ENCODE results near the gene SMCO4.
"Not testable (repeated sequence)": the region's sequence is repeated elsewhere in the genome, so short reads cannot be mapped to it uniquely, and the experiment has no call there.

Gene SMCO4

DNA sequence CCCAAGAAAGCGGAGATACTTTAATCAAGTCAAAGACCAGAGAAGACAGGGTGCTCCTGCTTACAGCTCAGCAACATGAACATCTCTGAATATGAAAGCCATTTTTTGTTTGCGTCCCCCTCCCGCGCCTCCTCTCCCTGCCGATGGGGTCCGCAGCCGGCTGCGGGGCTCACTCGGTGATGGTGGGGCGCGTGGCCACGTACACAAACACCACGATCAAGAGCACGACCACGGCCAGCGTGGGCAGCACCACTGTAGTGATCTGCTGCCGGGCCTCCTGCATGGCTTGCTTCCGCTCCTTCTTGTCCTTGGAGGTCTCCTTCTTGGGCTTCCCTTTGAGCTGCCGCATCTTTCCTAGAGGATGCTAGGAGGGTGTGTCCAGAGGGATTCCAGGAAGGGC lies 64.3 kb downstream of the SMCO4 start:
- DNase-seq (ENCODE audit: low read depth in 2 of 3, low spot score in 1 of 3), result no peak

DNA sequence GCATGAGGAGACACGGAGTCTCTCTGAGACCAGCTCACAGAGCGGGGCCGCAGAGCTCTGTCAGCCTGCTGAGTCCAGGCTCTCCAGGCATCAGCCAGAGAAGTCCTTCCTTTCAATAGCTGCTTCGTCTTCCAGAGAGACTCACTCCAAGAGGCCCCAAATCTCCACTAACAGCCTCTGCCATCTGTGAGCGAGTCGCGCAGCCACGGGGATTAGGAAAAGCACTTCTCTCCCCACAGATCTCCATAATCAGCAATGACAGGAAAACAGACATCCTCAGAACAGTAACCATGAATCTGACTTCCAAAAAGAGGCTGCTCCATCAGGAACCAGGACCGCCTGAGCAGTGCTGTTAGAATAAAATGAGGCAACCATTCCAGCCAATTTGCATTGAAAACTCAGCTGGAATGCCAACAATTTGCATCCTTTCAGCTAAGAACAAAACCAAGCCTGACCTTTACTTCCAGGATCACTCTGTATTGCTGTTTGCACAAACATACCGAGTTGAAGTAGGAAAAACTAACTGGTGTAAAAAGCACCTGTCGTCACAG lies 65.4 kb downstream of the SMCO4 start:
- no peak for DNase-seq (ENCODE audit: low read depth in 2 of 3, low spot score in 1 of 3)

DNA sequence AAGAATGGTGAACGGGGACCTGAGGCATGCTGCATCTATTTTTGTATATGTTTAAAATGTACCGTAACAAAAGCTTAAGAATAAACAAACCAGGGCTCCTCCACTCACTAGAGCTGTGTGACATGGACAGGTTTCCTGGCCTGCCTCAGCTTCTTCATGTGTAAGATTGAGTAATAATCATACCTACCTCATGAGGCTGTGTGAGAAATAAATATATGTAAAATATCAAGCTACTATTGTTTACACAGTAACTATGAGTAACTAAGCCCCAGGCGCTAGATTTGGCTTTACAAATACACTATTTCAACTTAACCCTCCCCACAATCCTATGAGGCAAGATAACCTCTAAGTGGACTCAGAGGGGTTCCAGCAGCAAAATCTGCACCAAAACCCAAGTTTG lies 66.4 kb downstream of the SMCO4 start:
- no peak for DNase-seq (ENCODE audit: low read depth in 2 of 3, low spot score in 1 of 3)

DNA sequence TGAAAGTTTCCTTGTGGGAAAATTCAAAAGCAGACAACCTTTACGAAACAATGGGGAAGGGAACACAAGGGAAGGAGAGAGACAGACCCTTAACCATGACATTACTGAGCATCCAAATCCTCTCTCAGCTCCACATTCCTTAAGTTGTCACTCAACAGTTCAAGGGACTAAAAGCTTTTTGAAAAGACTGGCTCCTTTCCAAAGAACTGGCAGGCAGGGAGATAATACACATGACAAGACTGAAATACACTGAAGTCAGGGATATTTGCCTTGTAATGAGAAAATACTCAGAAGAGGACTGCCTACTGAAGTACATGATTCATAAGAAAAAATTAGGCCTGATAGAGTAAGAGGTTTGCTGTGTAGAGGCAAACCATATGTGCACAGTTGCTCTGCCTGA lies 69.1 kb downstream of the SMCO4 start:
- no peak for DNase-seq (ENCODE audit: low read depth in 2 of 3, low spot score in 1 of 3)

DNA sequence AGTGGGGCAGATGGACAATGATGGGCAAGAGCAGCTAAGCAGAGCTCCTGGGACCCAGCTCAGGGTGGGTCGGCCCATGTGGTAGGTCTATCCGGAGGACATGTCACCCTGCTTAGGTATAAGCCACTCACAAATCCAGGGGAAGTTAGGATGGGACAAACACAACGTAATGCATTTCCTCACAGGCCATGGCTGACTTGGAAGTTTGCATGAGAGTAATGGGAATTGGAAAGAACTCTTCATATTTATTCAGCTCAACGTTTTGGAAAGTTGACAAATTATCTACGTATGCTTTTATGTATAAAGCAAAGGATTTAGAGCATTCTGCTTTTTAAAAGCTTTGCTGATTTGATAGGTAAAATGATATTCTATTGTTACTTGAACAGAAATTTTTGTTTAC lies 74.9 kb downstream of the SMCO4 start:
- DNase-seq (ENCODE audit: low read depth in 2 of 3, low spot score in 1 of 3), result no peak

DNA sequence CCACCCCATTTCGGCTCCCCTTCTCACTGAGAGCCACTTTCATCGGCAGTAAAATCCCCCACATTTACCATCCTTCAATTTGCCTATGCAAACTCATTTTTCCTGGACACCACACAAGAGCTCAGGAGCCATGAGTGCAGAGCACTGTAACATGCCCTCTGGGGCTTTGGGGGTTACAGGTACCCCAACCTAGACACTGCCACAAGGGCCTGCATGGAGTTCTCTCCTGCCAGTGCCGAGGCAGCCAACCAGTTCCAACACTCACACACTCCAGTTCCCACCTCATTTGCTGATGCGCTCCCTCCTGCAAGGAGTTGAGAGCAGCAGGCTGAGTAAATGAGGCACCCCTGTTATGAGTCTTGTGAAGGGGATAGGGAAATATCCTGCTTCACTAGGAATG lies 76.1 kb downstream of the SMCO4 start:
- no peak for DNase-seq (ENCODE audit: low read depth in 2 of 3, low spot score in 1 of 3)

DNA sequence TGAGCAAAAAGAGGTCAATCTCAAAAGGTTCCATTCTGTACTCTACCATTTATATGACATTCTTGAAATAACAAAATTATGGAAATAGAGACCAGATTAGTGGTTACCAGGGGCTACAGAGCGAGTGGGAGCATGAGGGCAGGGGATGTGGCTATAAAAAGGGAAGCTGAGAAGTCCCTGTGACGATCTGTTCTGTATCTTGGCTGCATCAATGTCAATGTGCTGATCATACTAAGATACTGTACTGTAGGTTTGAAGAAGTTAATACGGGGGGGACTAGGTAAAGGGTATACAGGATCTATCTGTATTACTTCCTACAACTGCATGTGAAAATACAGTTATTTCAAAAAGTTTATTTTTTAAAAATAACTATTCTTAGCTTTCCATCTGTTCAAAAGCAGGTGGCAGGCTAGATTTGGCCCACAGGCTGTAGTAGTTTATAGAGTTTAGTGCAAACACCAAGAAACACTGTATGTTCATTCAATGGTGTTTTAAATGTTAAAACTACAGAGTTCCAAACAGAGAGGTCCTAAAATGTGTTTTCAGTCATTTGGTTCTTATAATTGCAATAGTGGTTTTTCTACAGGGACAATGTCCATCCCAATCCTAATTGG lies 78.2 kb downstream of the SMCO4 start:
- DNase-seq (ENCODE audit: low read depth in 2 of 3, low spot score in 1 of 3), result no peak

DNA sequence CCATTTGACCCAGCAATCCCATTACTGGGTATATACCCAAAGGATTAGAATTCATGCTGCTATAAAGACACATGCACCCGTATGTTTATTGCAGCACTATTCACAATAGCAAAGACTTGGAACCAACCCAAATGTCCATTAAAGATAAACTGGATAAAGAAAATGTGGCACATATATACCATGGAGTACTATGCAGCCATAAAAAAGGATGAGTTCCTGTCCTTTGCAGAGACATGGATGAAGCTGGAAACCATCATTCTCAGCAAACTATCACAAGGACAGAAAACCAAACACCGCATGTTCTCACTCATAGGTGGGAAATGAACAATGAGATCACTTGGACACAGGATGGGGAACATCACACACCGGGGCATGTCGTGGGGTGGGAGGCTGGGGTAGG lies 79.5 kb downstream of the SMCO4 start:
- DNase-seq (ENCODE audit: low read depth in 2 of 3, low spot score in 1 of 3), result not testable (repeated sequence)

DNA sequence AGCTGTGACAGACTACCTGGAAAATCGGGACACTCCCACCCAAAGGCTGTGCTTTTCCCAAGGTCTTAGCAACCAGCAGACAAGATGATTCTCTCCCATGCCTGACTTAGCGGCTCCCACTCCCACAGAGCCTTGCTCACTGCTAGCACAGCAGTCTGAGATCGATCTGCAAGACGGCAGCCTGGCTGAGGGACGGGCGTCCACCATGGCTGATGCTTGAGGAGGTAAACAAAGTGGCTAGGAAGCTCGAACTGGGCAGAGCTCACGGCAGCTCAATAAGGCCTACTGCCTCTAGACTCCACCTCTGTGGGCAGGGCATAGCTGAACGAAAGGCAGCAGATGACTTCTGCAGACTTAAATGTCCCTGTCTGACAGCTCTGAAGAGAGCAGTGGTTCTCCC lies 84.9 kb downstream of the SMCO4 start:
- no peak for DNase-seq (ENCODE audit: low read depth in 2 of 3, low spot score in 1 of 3)

DNA sequence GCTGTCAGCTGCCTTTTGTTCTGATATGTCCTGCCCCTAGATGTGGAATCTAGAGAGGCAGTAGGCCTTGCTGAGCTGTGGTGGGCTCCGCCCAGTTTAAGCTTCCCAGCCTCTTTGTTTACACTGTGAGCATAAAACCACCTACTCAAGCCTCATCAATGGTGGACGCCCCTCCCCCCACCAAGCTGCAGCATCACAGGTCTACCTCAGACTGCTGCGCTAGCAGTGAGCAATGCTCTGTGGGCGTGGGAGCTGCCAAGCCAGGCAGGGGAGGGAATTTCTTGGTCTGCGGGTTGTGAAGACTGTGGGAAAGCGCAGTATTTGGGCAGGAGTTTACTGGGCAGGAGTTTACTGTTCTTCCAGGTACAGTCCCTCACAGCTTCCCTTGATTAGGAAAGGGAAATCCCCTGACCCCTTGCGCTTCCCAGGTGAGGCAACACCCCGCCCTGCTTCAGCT lies 98.5 kb downstream of the SMCO4 start:
- DNase-seq (ENCODE audit: low read depth in 2 of 3, low spot score in 1 of 3), result peak in 1 of 3 donors; percentile 9

DNA sequence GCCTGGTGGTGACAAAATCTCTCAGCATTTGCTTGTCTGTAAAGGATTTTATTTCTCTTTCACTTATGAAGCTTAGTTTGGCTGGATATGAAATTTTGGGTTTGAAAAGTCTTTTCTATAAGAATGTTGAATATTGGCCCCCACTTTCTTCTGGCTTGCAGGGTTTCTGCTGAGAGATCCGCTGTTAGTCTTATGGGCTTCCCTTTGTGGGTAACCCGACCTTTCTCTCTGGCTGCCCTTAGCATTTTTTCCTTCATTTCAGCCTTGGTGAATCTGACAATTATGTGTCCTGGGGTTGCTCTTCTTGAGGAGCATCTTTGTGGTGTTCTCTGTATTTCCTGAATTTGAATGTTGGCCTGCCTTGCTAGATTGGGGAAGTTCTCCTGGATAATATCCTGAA lies 100.0 kb downstream of the SMCO4 start:
- DNase-seq (ENCODE audit: low read depth in 2 of 3, low spot score in 1 of 3), result not testable (repeated sequence)

DNA sequence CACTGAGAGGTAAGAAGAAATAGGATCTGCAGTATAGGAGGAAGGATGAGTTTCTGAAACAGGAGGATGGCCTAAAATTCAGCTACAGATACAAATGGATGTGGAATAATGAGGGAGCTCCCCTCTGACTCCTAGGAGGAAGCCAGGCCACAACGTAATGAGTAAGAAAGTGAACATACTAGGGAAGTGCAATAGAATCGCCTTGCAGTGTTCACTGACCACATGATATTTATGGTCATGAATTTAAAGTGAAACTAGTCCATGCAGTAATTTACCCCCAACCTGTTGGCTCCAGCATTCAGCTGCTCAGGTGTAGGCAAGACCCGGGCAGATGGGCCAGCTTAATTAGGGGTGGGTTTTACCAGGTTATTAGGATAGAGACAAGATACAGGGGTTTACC lies 110.9 kb downstream of the SMCO4 start:
- DNase-seq (ENCODE audit: low read depth in 2 of 3, low spot score in 1 of 3), result no peak

Measured in stimulated activated CD4-positive, alpha-beta T cell treated with anti-CD3 and anti-CD28 coated beads, Interleukin-12 subunit alpha, Interleukin-12 subunit beta, amount 100 ng/mL, for 48 hours (primary cell).